A549 (cell line): Measurements from ENCODE around the gene MSMB. TPM values are rescaled to one million over a fixed set of nuclear protein-coding genes. Genes with fewer than 3 reads are reported as not detected.

Experiments
- ATAC-seq, 2 experiments: fragments of 200-7000 bp in 1 of 2; fragments of >200 bp in 1 of 2; cut with Nextera tagmentation in 1 of 2; cut with Tn5 transposase in 1 of 2; 3 replicates each; pipeline versions ENCODE4 v1.8.0 to v1.9.1; 2018 to 2020; ENCODE audit warnings: mild to moderate bottlenecking in 1 of 2, moderate library complexity in 1 of 2
- CTCF ChIA-PET: fragments of 300-600 bp; sonication (Branson Sonifier 250); formaldehyde crosslinking; extraction: SDS; loops from one replicate; lab custom pipeline; 2021; ENCODE audit warnings: antibody characterized with exemption, inconsistent platforms; lab: Yijun Ruan, JAX
- POLR2A ChIA-PET: fragments of 350-600 bp; formaldehyde crosslinking; extraction: SDS; loops from one replicate; lab custom pipeline; 2021; ENCODE audit warnings: antibody characterized with exemption, inconsistent platforms; lab: Yijun Ruan, JAX
- DNase-seq, 2 experiments: peaks; one replicate each; pipeline versions ENCODE4 v3.0.0 to v3.0.0-alpha.2; 2011 to 2016; ENCODE audit warnings: low read depth in 1 of 2, low spot score in 1 of 2
- FAIRE-seq: peaks from 2 replicates; lab custom pipeline; 2011; peaks lifted over from hg19 to GRCh38; lab: Jason Lieb, UNC
- H3K27ac ChIP-seq, 2 experiments: fragments of >200 bp; sonication (Bioruptor Twin); formaldehyde crosslinking; 3 replicates each; pipeline ENCODE4 v1.5.1; 2016 to 2017
- H3K4me1 ChIP-seq: fragments of >200 bp; sonication (Bioruptor Twin); formaldehyde crosslinking; 3 replicates; pipeline ENCODE4 v1.6.1; 2016
- H3K4me2 ChIP-seq: fragments of >200 bp; sonication (Bioruptor Twin); formaldehyde crosslinking; 3 replicates; pipeline ENCODE4 v1.6.1; 2016
- H3K4me3 ChIP-seq: fragments of >200 bp; sonication (Bioruptor Twin); formaldehyde crosslinking; 3 replicates; pipeline ENCODE4 v1.5.1; 2016
- H3K9me3 ChIP-seq: fragments of >200 bp; sonication (Bioruptor Twin); formaldehyde crosslinking; 3 replicates; pipeline ENCODE4 v1.6.1; 2016
- CEBPB ChIP-seq, 2 experiments: fragments of >200 bp in 1 of 2; sonication (Bioruptor Twin) in 1 of 2; formaldehyde crosslinking in 1 of 2; IDR thresholded peaks; 2 replicates each; pipeline ENCODE4 v1.6.1; 2012 to 2016
- CHD4 ChIP-seq: fragments of 200-600 bp; sonication (generic); IDR thresholded peaks from 2 replicates; pipeline ENCODE4 v1.6.1; 2016; ENCODE audit warnings: antibody characterized with exemption, mild to moderate bottlenecking, borderline replicate concordance
- CTCF ChIP-seq: fragments of >200 bp; sonication (Bioruptor Twin); formaldehyde crosslinking; IDR thresholded peaks from 3 replicates; pipeline ENCODE4 v1.5.1; 2016
- E2F6 ChIP-seq: IDR thresholded peaks from 2 replicates; pipeline ENCODE4 v1.6.1; 2012; ENCODE audit warnings: low read depth, borderline replicate concordance
- ELK1 ChIP-seq: fragments of 150-350 bp; IDR thresholded peaks from 2 replicates; pipeline ENCODE4 v1.6.1; 2014; ENCODE audit warnings: low read depth, mild to moderate bottlenecking, low read length
- ESRRA ChIP-seq: fragments of 150-350 bp; IDR thresholded peaks from 2 replicates; pipeline ENCODE4 v1.6.1; 2014; ENCODE audit warnings: mild to moderate bottlenecking, low read length, borderline replicate concordance
- GATA3 ChIP-seq: IDR thresholded peaks from 2 replicates; pipeline ENCODE4 v1.6.1; 2012; ENCODE audit warnings: borderline replicate concordance
- HES2 ChIP-seq: fragments of >200 bp; sonication (Bioruptor Twin); formaldehyde crosslinking; IDR thresholded peaks from 2 replicates; pipeline ENCODE4 v1.6.1; 2016
- HEYL ChIP-seq: fragments of 250-450 bp; sonication (Bioruptor Pico); IDR thresholded peaks from 2 replicates; pipeline ENCODE4 v1.8.0; 2021; ENCODE audit warnings: mild to moderate bottlenecking, moderate library complexity
- HOXA7 ChIP-seq: fragments of 250-450 bp; sonication (Bioruptor Pico); IDR thresholded peaks from 2 replicates; pipeline ENCODE4 v1.5.0; 2020; ENCODE audit warnings: mild to moderate bottlenecking, moderate library complexity
- KDM5A ChIP-seq: fragments of 200-600 bp; sonication (generic); IDR thresholded peaks from 2 replicates; pipeline ENCODE4 v1.6.1; 2016; ENCODE audit warnings: antibody characterized with exemption, mild to moderate bottlenecking
- MAFK ChIP-seq: fragments of 450-650 bp; IDR thresholded peaks from 2 replicates; pipeline ENCODE4 v1.6.1; 2014; ENCODE audit not compliant: partially characterized antibody
- MAX ChIP-seq: IDR thresholded peaks from 2 replicates; pipeline ENCODE4 v1.6.1; 2012
- MYC ChIP-seq: IDR thresholded peaks from 2 replicates; pipeline ENCODE4 v1.6.1; 2012; ENCODE audit warnings: mild to moderate bottlenecking, inconsistent platforms, low read length, improper control_type of control experiment, borderline replicate concordance
- NFE2L2 ChIP-seq: fragments of 150-350 bp; conservative IDR thresholded peaks from 2 replicates; pipeline ENCODE4 v1.6.1; 2014; ENCODE audit warnings: low read length
- NPAS2 ChIP-seq: fragments of 250-450 bp; sonication (Bioruptor Pico); IDR thresholded peaks from 2 replicates; pipeline ENCODE4 v1.8.0; 2022; ENCODE audit warnings: mild to moderate bottlenecking, moderate library complexity, borderline replicate concordance
- PBX3 ChIP-seq: IDR thresholded peaks from 2 replicates; pipeline ENCODE4 v1.6.1; 2012
- PHF8 ChIP-seq: fragments of 200-600 bp; sonication (generic); IDR thresholded peaks from 2 replicates; pipeline ENCODE4 v1.6.1; 2016; ENCODE audit warnings: low read depth, mild to moderate bottlenecking, antibody characterized with exemption, moderate library complexity, borderline replicate concordance
- RAD21 ChIP-seq, 2 experiments: fragments of >200 bp in 1 of 2; sonication (Bioruptor Twin) in 1 of 2; formaldehyde crosslinking in 1 of 2; IDR thresholded peaks in 1 of 2; conservative IDR thresholded peaks in 1 of 2; 2 replicates in 1 of 2; 3 replicates in 1 of 2; pipeline ENCODE4 v1.6.1; 2012 to 2018; ENCODE audit warnings: inconsistent platforms in 1 of 2
- RFX5 ChIP-seq: fragments of 450-650 bp; IDR thresholded peaks from 2 replicates; pipeline ENCODE4 v1.7.1; 2014; ENCODE audit warnings: antibody characterized with exemption, mild to moderate bottlenecking, moderate library complexity
- SMC3 ChIP-seq: fragments of >200 bp; sonication (Bioruptor Twin); formaldehyde crosslinking; IDR thresholded peaks from 3 replicates; pipeline ENCODE4 v1.6.1; 2018; ENCODE audit warnings: inconsistent platforms
- ZFP36 ChIP-seq: fragments of 450-650 bp; IDR thresholded peaks from 2 replicates; pipeline ENCODE4 v1.6.1; 2014; ENCODE audit warnings: borderline replicate concordance; ENCODE audit not compliant: partially characterized antibody
- WGBS: methylation state at CpG from one replicate; pipeline ENCODE4 v1.1.6; 2017; ENCODE audit errors: missing lambda C conversion rate; 5-methylcytosine and 5-hydroxymethylcytosine counted together
- polyA plus RNA-seq, 4 experiments: library from polyadenylated mRNA; depleted of rRNA in 3 of 4; stranded (reverse); fragments of >200 nt; fragmentation: RNase III in 1 of 4; extraction: RNeasy Plus Mini Kit Qiagen cat#74134 plus additional on column Dnase treatment in 1 of 4; gene quantifications; 2 replicates in 3 of 4; 3 replicates in 1 of 4; pipeline ENCODE4 v1.2.3, GENCODE V29; 2011 to 2017

Gene MSMB
- polyA plus RNA-seq, 2 of the 4 experiments (the other 2 are of a cell fraction) = 0.26 TPM; not detected in 1

DNA sequence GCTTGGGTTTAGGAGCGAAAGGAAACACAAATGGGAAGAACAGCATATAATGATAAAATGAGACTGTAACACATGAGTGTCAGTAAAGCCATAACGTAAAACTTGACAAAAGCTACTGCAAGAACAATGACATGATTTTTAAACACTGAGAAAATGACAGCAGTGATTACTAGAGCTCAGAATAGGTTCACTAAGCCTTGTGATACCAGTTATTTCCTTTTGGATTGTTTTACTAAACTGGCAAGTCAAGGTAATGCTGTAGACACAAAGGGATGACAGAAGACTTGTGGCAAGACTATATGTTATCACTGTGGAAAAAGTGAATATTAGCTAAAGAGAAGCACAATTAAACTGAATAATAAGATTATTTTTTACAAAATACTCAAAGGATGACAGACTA is 28.3 kb downstream of the MSMB start:
- H3K4me1 ChIP-seq = peaks cover 43% of the 10 kb centered on the region
- no peak overlapping the region for H3K27ac ChIP-seq
- H3K4me3 ChIP-seq = no peak overlapping the region
- no peak for TF ChIP-seq HOXA7 (CRISPR knock-in tag)
- no peak for TF ChIP-seq ELK1
- no peak for TF ChIP-seq PHF8
- TF ChIP-seq KDM5A = no peak
- TF ChIP-seq MAFK = no peak
- no peak for TF ChIP-seq ESRRA
- no peak for TF ChIP-seq RAD21 (conservative IDR thresholded peaks at IDR 0.05 in 1 of 2, IDR thresholded peaks at IDR 0.05 in 1 of 2)
- TF ChIP-seq RFX5 = no peak
- TF ChIP-seq, all 56 proteins: peak for 0
- ChIA-PET CTCF (interaction anchor here (2.6 kb wide), 1 partner anchor 11 kb away, joined by 16 read pairs; no protein-coding TSS in a partner anchor), POLR2A (no interaction called here)
- no peak overlapping the region for H3K4me2 ChIP-seq
- WGBS = 93% methylated on average over 2 of the region's 2 CpGs
- ATAC-seq = no peak
- no peak for FAIRE-seq
- H3K9me3 ChIP-seq = no peaks in the 10 kb centered on the region
- DNase-seq = no peak

DNA sequence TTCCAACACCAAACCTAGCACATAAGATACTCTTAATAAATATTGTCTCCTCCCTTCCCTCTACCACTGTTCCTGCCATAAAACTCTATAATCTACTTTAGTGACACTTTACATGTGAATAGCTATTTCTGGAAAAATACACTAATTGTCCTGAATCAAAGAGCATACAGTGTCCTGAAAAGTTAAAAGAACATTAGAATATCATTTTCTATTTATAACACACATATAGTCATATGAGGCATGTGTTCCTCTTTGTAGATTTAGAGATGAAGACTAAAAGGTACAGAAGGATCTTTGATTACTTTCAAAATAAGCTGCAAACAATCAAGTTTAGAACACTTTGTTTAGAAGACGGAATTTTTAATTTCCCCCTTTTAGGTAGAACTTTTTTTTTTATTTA is 29.3 kb downstream of the MSMB start:
- peaks cover 34% of the 10 kb centered on the region for H3K4me1 ChIP-seq
- H3K4me3 ChIP-seq = no peak overlapping the region
- no peak overlapping the region for H3K4me2 ChIP-seq
- DNase-seq (no peak), ATAC-seq (no peak), FAIRE-seq (no peak)
- no peak for TF ChIP-seq NFE2L2
- 94% methylated on average over 1 of the region's 1 CpG for WGBS
- no peak overlapping the region for H3K27ac ChIP-seq
- ChIA-PET CTCF (interaction anchor here (1.4 to 2.6 kb wide), 2 partner anchors 12 to 782 kb away, joined by 4 to 16 read pairs; no protein-coding TSS in a partner anchor), POLR2A (no interaction called here)
- no peaks in the 10 kb centered on the region for H3K9me3 ChIP-seq

GRCh38 chr10:46016190-46016589 is 29.9 kb downstream of the MSMB start:
- Histone ChIP-seq H3K4me1 (peaks cover 28% of the 10 kb centered on the region), H3K9me3 (no peaks in the 10 kb centered on the region), H3K27ac (no peak overlapping the region), H3K4me2 (no peak overlapping the region), H3K4me3 (no peak overlapping the region)
- ChIA-PET POLR2A (no interaction called here), CTCF (interaction anchor here (1.4 to 2.6 kb wide), 3 partner anchors 12 to 782 kb away, joined by 3 to 16 read pairs (median 4); no protein-coding TSS in a partner anchor)
- FAIRE-seq = no peak
- DNase-seq = no peak
- WGBS = 89% methylated on average over 5 of the region's 5 CpGs
- TF ChIP-seq ELK1 = no peak
- TF ChIP-seq HEYL = no peak
- TF ChIP-seq E2F6 = no peak
- TF ChIP-seq PHF8 = no peak
- no peak for TF ChIP-seq ESRRA
- TF ChIP-seq RFX5 = no peak
- no peak for TF ChIP-seq RAD21 (conservative IDR thresholded peaks at IDR 0.05 in 1 of 2, IDR thresholded peaks at IDR 0.05 in 1 of 2)
- TF ChIP-seq ZFP36 = no peak
- TF ChIP-seq NPAS2 (CRISPR knock-in tag) = no peak
- TF ChIP-seq MAX = no peak
- TF ChIP-seq PBX3 = no peak
- no peak for TF ChIP-seq CEBPB (IDR thresholded peaks at IDR 0.05)
- TF ChIP-seq GATA3 = no peak
- no peak for TF ChIP-seq MYC
- no peak for TF ChIP-seq SMC3
- TF ChIP-seq KDM5A = no peak
- no peak for TF ChIP-seq CHD4
- no peak for TF ChIP-seq CTCF
- TF ChIP-seq HES2 = no peak
- no peak for ATAC-seq
